ENCODE results near the gene XPNPEP2. TPM values are rescaled to one million over a fixed set of nuclear protein-coding genes. Genes with fewer than 3 reads are reported as not detected.

The XPNPEP2 gene
- total and polyA plus RNA-seq, 4 donors, result 0.19 to 23.0 (median 4.9) TPM

DNA sequence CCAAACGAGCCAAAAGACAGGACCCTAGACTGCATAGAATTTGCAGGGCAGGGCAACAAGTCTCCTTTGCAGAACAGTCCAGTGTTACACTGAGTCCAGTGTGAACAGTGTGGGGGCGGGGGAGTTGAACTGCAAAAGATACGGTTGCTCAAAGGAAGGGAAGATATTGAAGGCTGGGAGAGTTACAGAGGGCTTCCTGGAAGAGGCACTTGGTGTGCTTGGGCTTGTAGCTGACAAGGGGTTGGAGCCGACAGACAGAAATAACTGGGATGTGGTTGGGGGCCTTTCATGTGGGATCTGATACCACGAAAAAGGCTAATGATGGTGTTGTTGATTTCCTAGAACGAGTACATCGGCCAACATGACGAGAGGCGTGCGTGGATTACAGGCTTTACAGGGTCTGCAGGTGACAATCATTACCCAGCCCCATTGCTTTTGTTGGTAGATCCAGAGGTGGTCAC is 6.1 kb downstream of the XPNPEP2 start:
- 89% methylated on average over 10 of the region's 10 CpGs for WGBS
- no peak for TF ChIP-seq GABPA (IDR thresholded peaks at IDR 0.05 in 1 of 2, conservative IDR thresholded peaks at IDR 0.05 in 1 of 2)
- TF ChIP-seq, protein P1, sequence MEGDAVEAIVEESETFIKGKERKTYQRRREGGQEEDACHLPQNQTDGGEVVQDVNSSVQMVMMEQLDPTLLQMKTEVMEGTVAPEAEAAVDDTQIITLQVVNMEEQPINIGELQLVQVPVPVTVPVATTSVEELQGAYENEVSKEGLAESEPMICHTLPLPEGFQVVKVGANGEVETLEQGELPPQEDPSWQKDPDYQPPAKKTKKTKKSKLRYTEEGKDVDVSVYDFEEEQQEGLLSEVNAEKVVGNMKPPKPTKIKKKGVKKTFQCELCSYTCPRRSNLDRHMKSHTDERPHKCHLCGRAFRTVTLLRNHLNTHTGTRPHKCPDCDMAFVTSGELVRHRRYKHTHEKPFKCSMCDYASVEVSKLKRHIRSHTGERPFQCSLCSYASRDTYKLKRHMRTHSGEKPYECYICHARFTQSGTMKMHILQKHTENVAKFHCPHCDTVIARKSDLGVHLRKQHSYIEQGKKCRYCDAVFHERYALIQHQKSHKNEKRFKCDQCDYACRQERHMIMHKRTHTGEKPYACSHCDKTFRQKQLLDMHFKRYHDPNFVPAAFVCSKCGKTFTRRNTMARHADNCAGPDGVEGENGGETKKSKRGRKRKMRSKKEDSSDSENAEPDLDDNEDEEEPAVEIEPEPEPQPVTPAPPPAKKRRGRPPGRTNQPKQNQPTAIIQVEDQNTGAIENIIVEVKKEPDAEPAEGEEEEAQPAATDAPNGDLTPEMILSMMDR (IDR thresholded peaks at IDR 0.05; ENCODE audit: low read depth, low read length, missing input control), result no peak
- TF ChIP-seq RXRA (IDR thresholded peaks at IDR 0.05), result no peak
- TF ChIP-seq, protein P2, sequence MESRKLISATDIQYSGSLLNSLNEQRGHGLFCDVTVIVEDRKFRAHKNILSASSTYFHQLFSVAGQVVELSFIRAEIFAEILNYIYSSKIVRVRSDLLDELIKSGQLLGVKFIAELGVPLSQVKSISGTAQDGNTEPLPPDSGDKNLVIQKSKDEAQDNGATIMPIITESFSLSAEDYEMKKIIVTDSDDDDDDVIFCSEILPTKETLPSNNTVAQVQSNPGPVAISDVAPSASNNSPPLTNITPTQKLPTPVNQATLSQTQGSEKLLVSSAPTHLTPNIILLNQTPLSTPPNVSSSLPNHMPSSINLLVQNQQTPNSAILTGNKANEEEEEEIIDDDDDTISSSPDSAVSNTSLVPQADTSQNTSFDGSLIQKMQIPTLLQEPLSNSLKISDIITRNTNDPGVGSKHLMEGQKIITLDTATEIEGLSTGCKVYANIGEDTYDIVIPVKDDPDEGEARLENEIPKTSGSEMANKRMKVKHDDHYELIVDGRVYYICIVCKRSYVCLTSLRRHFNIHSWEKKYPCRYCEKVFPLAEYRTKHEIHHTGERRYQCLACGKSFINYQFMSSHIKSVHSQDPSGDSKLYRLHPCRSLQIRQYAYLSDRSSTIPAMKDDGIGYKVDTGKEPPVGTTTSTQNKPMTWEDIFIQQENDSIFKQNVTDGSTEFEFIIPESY (IDR thresholded peaks at IDR 0.05), result no peak
- no peak for TF ChIP-seq YY1 (IDR thresholded peaks at IDR 0.05)
- TF ChIP-seq, protein P3, sequence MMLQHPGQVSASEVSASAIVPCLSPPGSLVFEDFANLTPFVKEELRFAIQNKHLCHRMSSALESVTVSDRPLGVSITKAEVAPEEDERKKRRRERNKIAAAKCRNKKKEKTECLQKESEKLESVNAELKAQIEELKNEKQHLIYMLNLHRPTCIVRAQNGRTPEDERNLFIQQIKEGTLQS (IDR thresholded peaks at IDR 0.05), result no peak
- no peak for TF ChIP-seq HNF4G (IDR thresholded peaks at IDR 0.05)
- TF ChIP-seq, protein P4, sequence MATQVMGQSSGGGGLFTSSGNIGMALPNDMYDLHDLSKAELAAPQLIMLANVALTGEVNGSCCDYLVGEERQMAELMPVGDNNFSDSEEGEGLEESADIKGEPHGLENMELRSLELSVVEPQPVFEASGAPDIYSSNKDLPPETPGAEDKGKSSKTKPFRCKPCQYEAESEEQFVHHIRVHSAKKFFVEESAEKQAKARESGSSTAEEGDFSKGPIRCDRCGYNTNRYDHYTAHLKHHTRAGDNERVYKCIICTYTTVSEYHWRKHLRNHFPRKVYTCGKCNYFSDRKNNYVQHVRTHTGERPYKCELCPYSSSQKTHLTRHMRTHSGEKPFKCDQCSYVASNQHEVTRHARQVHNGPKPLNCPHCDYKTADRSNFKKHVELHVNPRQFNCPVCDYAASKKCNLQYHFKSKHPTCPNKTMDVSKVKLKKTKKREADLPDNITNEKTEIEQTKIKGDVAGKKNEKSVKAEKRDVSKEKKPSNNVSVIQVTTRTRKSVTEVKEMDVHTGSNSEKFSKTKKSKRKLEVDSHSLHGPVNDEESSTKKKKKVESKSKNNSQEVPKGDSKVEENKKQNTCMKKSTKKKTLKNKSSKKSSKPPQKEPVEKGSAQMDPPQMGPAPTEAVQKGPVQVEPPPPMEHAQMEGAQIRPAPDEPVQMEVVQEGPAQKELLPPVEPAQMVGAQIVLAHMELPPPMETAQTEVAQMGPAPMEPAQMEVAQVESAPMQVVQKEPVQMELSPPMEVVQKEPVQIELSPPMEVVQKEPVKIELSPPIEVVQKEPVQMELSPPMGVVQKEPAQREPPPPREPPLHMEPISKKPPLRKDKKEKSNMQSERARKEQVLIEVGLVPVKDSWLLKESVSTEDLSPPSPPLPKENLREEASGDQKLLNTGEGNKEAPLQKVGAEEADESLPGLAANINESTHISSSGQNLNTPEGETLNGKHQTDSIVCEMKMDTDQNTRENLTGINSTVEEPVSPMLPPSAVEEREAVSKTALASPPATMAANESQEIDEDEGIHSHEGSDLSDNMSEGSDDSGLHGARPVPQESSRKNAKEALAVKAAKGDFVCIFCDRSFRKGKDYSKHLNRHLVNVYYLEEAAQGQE (IDR thresholded peaks at IDR 0.05), result no peak
- TF ChIP-seq FOXA2 (IDR thresholded peaks at IDR 0.05), result no peak
- TF ChIP-seq, protein P5, sequence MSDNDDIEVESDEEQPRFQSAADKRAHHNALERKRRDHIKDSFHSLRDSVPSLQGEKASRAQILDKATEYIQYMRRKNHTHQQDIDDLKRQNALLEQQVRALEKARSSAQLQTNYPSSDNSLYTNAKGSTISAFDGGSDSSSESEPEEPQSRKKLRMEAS (IDR thresholded peaks at IDR 0.05), result no peak
- TF ChIP-seq TAF1 (conservative IDR thresholded peaks at IDR 0.05), result no peak
- TF ChIP-seq NR2F2 (IDR thresholded peaks at IDR 0.05), result no peak
- no peak for TF ChIP-seq RAD21 (IDR thresholded peaks at IDR 0.05)
- TF ChIP-seq FOXA1 (IDR thresholded peaks at IDR 0.05), result no peak
- peaks cover 0 to 11% (median under 1%) of the 10 kb centered on the region in 4 donors for H3K4me1 ChIP-seq (ENCODE audit: control insufficient read depth in 4 of 4, insufficient read depth in 4 of 4, low read length in 3 of 4)
- no peak overlapping the region for H3K27ac ChIP-seq (ENCODE audit: low read depth in 1 of 2, low read length in 2 of 2)
- no peaks in the 10 kb centered on the region for H3K9me3 ChIP-seq (ENCODE audit: control insufficient read depth in 4 of 4, low read length in 3 of 4)
- H3K36me3 ChIP-seq (ENCODE audit: control insufficient read depth in 4 of 4, insufficient read depth in 3 of 4, low read depth in 1 of 4, low read length in 3 of 4), result no peaks in the 10 kb centered on the region
- H3K4me3 ChIP-seq (ENCODE audit: low read depth in 1 of 3, low read length in 3 of 3), result no peak overlapping the region
- no peak for DNase-seq (ENCODE audit: low spot score)
- no peaks in the 10 kb centered on the region for H3K27me3 ChIP-seq (ENCODE audit: control insufficient read depth in 4 of 4, insufficient read depth in 4 of 4, low read length in 3 of 4)
- H3K9ac ChIP-seq (ENCODE audit: low read depth in 1 of 2, low read length in 2 of 2), result no peak overlapping the region

Data from liver (tissue), 9 donors.